H1 (cell line): ENCODE measurements around the gene BBIP1. TPM values are rescaled to one million over a fixed set of nuclear protein-coding genes. Genes with fewer than 3 reads are reported as not detected.
A peak's percentile ranks its signal among the peaks of the same experiment; 100 is the strongest.

Source experiments
- CTCF ChIA-PET: fragments of 300-600 bp; sonication (Branson Sonifier 250); formaldehyde crosslinking; loops from one replicate; lab custom pipeline; 2021; ENCODE audit not compliant: partially characterized antibody; lab: Charles Lee
- POLR2A ChIA-PET: fragments of 300-600 bp; sonication (Branson Sonifier 250); formaldehyde crosslinking; loops from one replicate; lab custom pipeline; 2021; ENCODE audit warnings: inconsistent platforms; ENCODE audit not compliant: partially characterized antibody; lab: Charles Lee
- DNase-seq, 2 experiments: peaks; one replicate each; pipeline versions ENCODE4 v3.0.0 to v3.0.0-alpha.2; 2010 to 2022; ENCODE audit warnings: low spot score in 2 of 2, low read depth in 1 of 2, mixed read lengths in 1 of 2
- FAIRE-seq: peaks from 2 replicates; lab custom pipeline; 2011; peaks lifted over from hg19 to GRCh38; lab: Jason Lieb, UNC
- H2AFZ ChIP-seq: 2 replicates; pipeline ENCODE4 v1.8.1; 2012; ENCODE audit warnings: low read length, inconsistent platforms
- H2AK5ac ChIP-seq: 2 replicates; pipeline ENCODE4 v1.6.1; 2013; ENCODE audit warnings: low read depth, low read length
- H2BK120ac ChIP-seq: replicated peaks from 2 replicates; pipeline ENCODE3; 2013; ENCODE audit warnings: low read depth, low read length, inconsistent platforms
- H2BK12ac ChIP-seq: 2 replicates; pipeline ENCODE4 v1.6.1; 2013; ENCODE audit warnings: low read depth, low read length
- H2BK15ac ChIP-seq: 2 replicates; pipeline ENCODE4 v1.6.1; 2013; ENCODE audit warnings: low read length
- H2BK20ac ChIP-seq: 2 replicates; pipeline ENCODE4 v1.6.1; 2013; ENCODE audit warnings: low read length
- H2BK5ac ChIP-seq: 2 replicates; pipeline ENCODE4 v1.6.1; 2013; ENCODE audit warnings: low read depth, low read length
- H3K14ac ChIP-seq: 2 replicates; pipeline ENCODE4 v1.6.1; 2013; ENCODE audit warnings: inconsistent platforms; ENCODE audit not compliant: insufficient read length
- H3K18ac ChIP-seq: 2 replicates; pipeline ENCODE4 v1.6.1; 2013; ENCODE audit warnings: low read length; ENCODE audit errors: extremely low read depth
- H3K23ac ChIP-seq: 2 replicates; pipeline ENCODE4 v1.6.1; 2013; ENCODE audit warnings: inconsistent platforms; ENCODE audit not compliant: insufficient read length
- H3K23me2 ChIP-seq: 2 replicates; pipeline ENCODE4 v1.6.1; 2013; ENCODE audit warnings: low read depth, low read length
- H3K27ac ChIP-seq: 2 replicates; pipeline ENCODE4 v1.6.1; 2011; ENCODE audit warnings: low read depth, low read length, inconsistent platforms
- H3K27me3 ChIP-seq, 4 experiments: replicated peaks in 1 of 4; 1 replicate in 1 of 4; 2 replicates in 3 of 4; pipeline versions ENCODE4 v1.6.1 to v1.8.1; 2011 to 2013; ENCODE audit warnings: low read length in 3 of 4, mild to moderate bottlenecking in 3 of 4, inconsistent platforms in 2 of 4, mixed read lengths in 2 of 4, moderate library complexity in 1 of 4; ENCODE audit not compliant: control insufficient read depth in 3 of 4, insufficient read depth in 3 of 4; ENCODE audit errors: extremely low read depth in 1 of 4
- H3K36me3 ChIP-seq, 4 experiments: 2 replicates each; pipeline versions ENCODE4 v1.6.1 to v1.8.1; 2011 to 2013; ENCODE audit warnings: mild to moderate bottlenecking in 4 of 4, low read length in 3 of 4, moderate library complexity in 2 of 4, control low read depth in 1 of 4, inconsistent platforms in 1 of 4; ENCODE audit not compliant: insufficient read depth in 4 of 4, control insufficient read depth in 2 of 4
- H3K4ac ChIP-seq: replicated peaks from 2 replicates; pipeline ENCODE3; 2013; ENCODE audit warnings: low read length, low read depth, mixed read lengths, inconsistent platforms; ENCODE audit not compliant: insufficient read length
- H3K4me1 ChIP-seq, 4 experiments: replicated peaks in 1 of 4; 1 replicate in 1 of 4; 2 replicates in 3 of 4; pipeline versions ENCODE4 v1.6.1 to v1.8.1; 2011 to 2013; ENCODE audit warnings: low read length in 3 of 4, inconsistent platforms in 2 of 4, mixed read lengths in 1 of 4; ENCODE audit not compliant: insufficient read depth in 4 of 4, control insufficient read depth in 3 of 4
- H3K4me2 ChIP-seq, 2 experiments: 2 replicates each; pipeline versions ENCODE4 v1.6.1 to v1.8.1; 2011 to 2013; ENCODE audit warnings: low read depth in 2 of 2, low read length in 2 of 2, control low read depth in 1 of 2, inconsistent platforms in 1 of 2, mild to moderate bottlenecking in 1 of 2; ENCODE audit not compliant: insufficient read depth in 1 of 2
- H3K4me3 ChIP-seq, 4 experiments: fragments of 200-600, 300-600 bp in 1 of 4; sonication (generic), shearing (Covaris generic), sonication (Bioruptor Twin) in 1 of 4; 2 replicates each; pipeline versions ENCODE4 v1.5.1 to v1.8.1; 2011 to 2016; ENCODE audit warnings: low read length in 4 of 4, low read depth in 3 of 4, control low read depth in 2 of 4, inconsistent platforms in 2 of 4, mild to moderate bottlenecking in 2 of 4, mixed read lengths in 1 of 4, moderate library complexity in 1 of 4; ENCODE audit not compliant: insufficient read depth in 2 of 4; ENCODE audit errors: extremely low read depth in 1 of 4
- H3K56ac ChIP-seq: replicated peaks from 2 replicates; pipeline ENCODE3; 2013; ENCODE audit warnings: low read depth, mild to moderate bottlenecking, mixed read lengths, low read length, inconsistent platforms; ENCODE audit not compliant: insufficient read length
- H3K79me1 ChIP-seq: 2 replicates; pipeline ENCODE4 v1.6.1; 2013; ENCODE audit warnings: low read depth, low read length, control low read depth
- H3K79me2 ChIP-seq, 2 experiments: 2 replicates each; pipeline versions ENCODE4 v1.6.1 to v1.8.1; 2012 to 2013; ENCODE audit warnings: low read length in 2 of 2, mild to moderate bottlenecking in 2 of 2, inconsistent platforms in 1 of 2; ENCODE audit not compliant: insufficient read depth in 2 of 2, control insufficient read depth in 1 of 2
- H3K9ac ChIP-seq, 4 experiments: replicated peaks in 1 of 4; 1 replicate in 1 of 4; 2 replicates in 3 of 4; pipeline versions ENCODE4 v1.6.1 to v1.8.1; 2011 to 2013; ENCODE audit warnings: low read depth in 3 of 4, low read length in 3 of 4, control low read depth in 2 of 4, mild to moderate bottlenecking in 2 of 4, moderate library complexity in 2 of 4, inconsistent platforms in 1 of 4; ENCODE audit errors: extremely low read depth in 1 of 4
- H3K9me3 ChIP-seq, 2 experiments: 2 replicates each; pipeline versions ENCODE4 v1.6.1 to v1.8.1; 2012 to 2013; ENCODE audit warnings: mild to moderate bottlenecking in 2 of 2, moderate library complexity in 2 of 2, control low read depth in 1 of 2, inconsistent platforms in 1 of 2, low read depth in 1 of 2, low read length in 1 of 2, mixed read lengths in 1 of 2; ENCODE audit not compliant: insufficient read depth in 2 of 2
- H4K20me1 ChIP-seq, 2 experiments: replicated peaks in 1 of 2; 2 replicates each; pipeline versions ENCODE3 to v1.8.1; 2011 to 2013; ENCODE audit warnings: inconsistent platforms in 2 of 2, low read length in 2 of 2, mild to moderate bottlenecking in 1 of 2; ENCODE audit not compliant: insufficient read depth in 2 of 2, control insufficient read depth in 1 of 2
- H4K5ac ChIP-seq: 2 replicates; pipeline ENCODE4 v1.6.1; 2013; ENCODE audit warnings: low read length, low read depth, mixed read lengths, inconsistent platforms; ENCODE audit not compliant: insufficient read length
- H4K8ac ChIP-seq: 2 replicates; pipeline ENCODE4 v1.8.0; 2013; ENCODE audit warnings: mild to moderate bottlenecking, moderate library complexity, low read length, inconsistent platforms; ENCODE audit not compliant: insufficient read depth; ENCODE audit errors: extremely low read depth
- H4K91ac ChIP-seq: replicated peaks from 2 replicates; pipeline ENCODE3; 2013; ENCODE audit warnings: low read length, mixed read lengths, inconsistent platforms; ENCODE audit not compliant: insufficient read length
- CBX5 ChIP-seq: fragments of 300-800, 300-1000 bp; sonication (generic); IDR thresholded peaks from 2 replicates; pipeline ENCODE4 v1.7.1; 2016; ENCODE audit warnings: antibody characterized with exemption, low read length, low read depth
- KDM4A ChIP-seq: IDR thresholded peaks from one replicate; pipeline ENCODE4 v1.7.1; 2012; ENCODE audit warnings: low read depth, mild to moderate bottlenecking, moderate library complexity, low read length, inconsistent platforms; ENCODE audit not compliant: severe bottlenecking
- TAF1 ChIP-seq: IDR thresholded peaks from 2 replicates; pipeline ENCODE4 v1.6.1; 2011; ENCODE audit warnings: mild to moderate bottlenecking, low read depth, low read length
- TAF7 ChIP-seq: optimal IDR thresholded peaks from 2 replicates; pipeline ENCODE3; 2011; ENCODE audit warnings: low read depth, mild to moderate bottlenecking, inconsistent platforms, low read length, moderate library complexity, borderline replicate concordance
- WGBS, 2 experiments: shearing (Covaris generic) in 1 of 2; methylation state at CpG; one replicate each; pipeline versions ENCODE4 v1.1.6 to v1.1.7; 2013 to 2015; ENCODE audit warnings: low lambda C conversion rate in 2 of 2, mixed read lengths in 2 of 2, inconsistent platforms in 1 of 2, low coverage in 1 of 2, missing lambda C conversion rate in 1 of 2; ENCODE audit not compliant: insufficient replicate concordance in 2 of 2, insufficient coverage in 1 of 2, insufficient read length in 1 of 2; ENCODE audit errors: extremely low coverage in 1 of 2, missing lambda C conversion rate in 1 of 2; 5-methylcytosine and 5-hydroxymethylcytosine counted together
- polyA plus RNA-seq, 7 experiments: library from polyadenylated mRNA; depleted of rRNA in 3 of 7; stranded (reverse) in 5 of 7; unstranded in 2 of 7; fragments of >200 nt in 5 of 7; fragments of 200-250 nt in 2 of 7; gene quantifications; 1 replicate in 5 of 7; 2 replicates in 1 of 7; 4 replicates in 1 of 7; pipeline versions ENCODE4 v1.2.1 to v1.2.3, GENCODE V29; 2011 to 2013; ENCODE audit warnings: missing spikeins in 2 of 7, mixed read lengths in 2 of 7
- total RNA-seq: library from RNA; stranded (reverse); fragmentation: NEBNext Ultra II Directional; extraction: Animal tissue kit (Norgen Biotek cat#: 25700); gene quantifications from 2 replicates; pipeline ENCODE4 v1.2.1, GENCODE V29; 2021

Gene BBIP1
- total and polyA plus RNA-seq, 2 of the 8 experiments (the other 6 are each of a cell fraction or from before 2014, with no cell fraction given) = 8.8 to 19.6 TPM

GRCh38 chr10:110873951-110874350, 45.0 kb downstream of the BBIP1 start:
- H3K4me1 ChIP-seq = peaks cover 4 to 9% (median 8%) of the 10 kb centered on the region in 4 experiments
- H3K9me3 ChIP-seq = no peaks in the 10 kb centered on the region
- H2BK120ac ChIP-seq = no peak overlapping the region
- H3K18ac ChIP-seq = no peak overlapping the region
- no peak for TF ChIP-seq TAF1
- no peak for TF ChIP-seq CBX5
- TF ChIP-seq KDM4A = no peak
- TF ChIP-seq TAF7 = no peak
- H2BK12ac ChIP-seq = no peak overlapping the region
- no peak overlapping the region for H2AFZ ChIP-seq
- H3K56ac ChIP-seq = no peak overlapping the region
- H3K27me3 ChIP-seq = no peaks in the 10 kb centered on the region
- no peaks in the 10 kb centered on the region for H4K20me1 ChIP-seq
- H3K4me3 ChIP-seq = peak overlapping the region in 1 of 4 experiments; percentile 74; a peak in 1 of 8 replicates
- no peak overlapping the region for H2BK20ac ChIP-seq
- H3K36me3 ChIP-seq = peaks cover 0 to 7% (median 0%) of the 10 kb centered on the region in 4 experiments; a peak in 1 of 8 replicates
- no peak overlapping the region for H4K91ac ChIP-seq
- H4K8ac ChIP-seq = no peak overlapping the region
- H4K5ac ChIP-seq = no peak overlapping the region
- ChIA-PET CTCF (interaction anchor here (1.3 kb wide), 1 partner anchor 17 kb away, joined by 3 read pairs; no protein-coding TSS in a partner anchor), POLR2A (interaction anchor here (0.6 kb wide), 1 partner anchor 358 kb away, joined by 3 read pairs; no protein-coding TSS in a partner anchor)
- no peak overlapping the region for H3K27ac ChIP-seq
- FAIRE-seq = no peak
- no peak overlapping the region; a peak in 1 of 4 replicates for H3K4me2 ChIP-seq
- no peak overlapping the region for H3K9ac ChIP-seq
- H3K23ac ChIP-seq = no peak overlapping the region
- H2BK5ac ChIP-seq = no peak overlapping the region
- no peak overlapping the region for H3K14ac ChIP-seq
- H3K79me1 ChIP-seq = no peaks in the 10 kb centered on the region; the same call in 1 of the 2 replicates
- peaks cover 0 to 11% of the 10 kb centered on the region in 2 experiments; a peak in 2 of 4 replicates for H3K79me2 ChIP-seq
- H2AK5ac ChIP-seq = no peak overlapping the region
- no peak for DNase-seq
- no peak overlapping the region for H2BK15ac ChIP-seq
- WGBS, 2 experiments = 85% methylated on average over 2 of the region's 2 CpGs; no CpG with 5 or more reads in 1 of the 2 experiments
- no peak overlapping the region for H3K4ac ChIP-seq
- H3K23me2 ChIP-seq = peaks cover 2% of the 10 kb centered on the region; the same call in 1 of the 2 replicates
